OCI-LY1 (cell line): ENCODE data around the gene PCSK6.

Experiments used
- H2AFZ ChIP-seq: fragments of 200-600 bp; sonication (generic), shearing (Covaris generic); 2 replicates; pipeline ENCODE4 v1.6.0; 2014; ENCODE audit warnings: antibody characterized with exemption, mild to moderate bottlenecking, low read length
- H3F3A ChIP-seq: fragments of 200-600 bp; sonication (generic), shearing (Covaris generic); 2 replicates; pipeline ENCODE4 v1.6.0; 2014; ENCODE audit warnings: mild to moderate bottlenecking, antibody characterized with exemption, low read length, moderate library complexity; ENCODE audit not compliant: insufficient read depth
- H3K27ac ChIP-seq: fragments of 200-600 bp; sonication (generic); 2 replicates; pipeline ENCODE4 v1.5.1; 2014; ENCODE audit warnings: low read length, mixed run types, mild to moderate bottlenecking, low read depth; ENCODE audit not compliant: poor library complexity, severe bottlenecking
- H3K27me3 ChIP-seq: fragments of 200-600 bp; sonication (generic); 2 replicates; pipeline ENCODE4 v1.6.0; 2014; ENCODE audit warnings: antibody characterized with exemption, mild to moderate bottlenecking, low read length, moderate library complexity; ENCODE audit not compliant: insufficient read depth
- H3K36me3 ChIP-seq: fragments of 200-600 bp; sonication (generic); 2 replicates; pipeline ENCODE4 v1.6.1; 2014; ENCODE audit warnings: mild to moderate bottlenecking, antibody characterized with exemption, low read length, moderate library complexity, mixed read lengths; ENCODE audit not compliant: insufficient read depth
- H3K4me1 ChIP-seq: fragments of 200-600 bp; sonication (generic); 2 replicates; pipeline ENCODE4 v1.5.1; 2014; ENCODE audit warnings: mild to moderate bottlenecking, low read length, moderate library complexity; ENCODE audit not compliant: insufficient read depth, severe bottlenecking
- H3K4me2 ChIP-seq: fragments of 200-600 bp; sonication (generic), shearing (Covaris generic); 2 replicates; pipeline ENCODE4 v1.6.1; 2014; ENCODE audit warnings: low read length
- H3K4me3 ChIP-seq: fragments of 200-600 bp; sonication (generic); 2 replicates; pipeline ENCODE4 v1.5.1; 2014; ENCODE audit warnings: low read length, low read depth, mild to moderate bottlenecking, mixed read lengths; ENCODE audit not compliant: poor library complexity, severe bottlenecking
- H3K79me2 ChIP-seq: fragments of 200-600 bp; shearing (Covaris generic); 2 replicates; pipeline ENCODE4 v1.6.1; 2016; ENCODE audit warnings: mixed run types, low read length, mixed read lengths; ENCODE audit not compliant: insufficient read depth
- H3K9ac ChIP-seq: fragments of 200-600 bp; sonication (generic), shearing (Covaris generic); 2 replicates; pipeline ENCODE4 v1.6.1; 2014; ENCODE audit warnings: mild to moderate bottlenecking, low read length, mixed read lengths
- H3K9me2 ChIP-seq: fragments of 200-600 bp; sonication (generic), shearing (Covaris generic); 2 replicates; pipeline ENCODE4 v1.6.1; 2014; ENCODE audit warnings: low read depth, mild to moderate bottlenecking, low read length, mixed read lengths
- H3K9me3 ChIP-seq: fragments of 200-600 bp; shearing (Covaris generic); 2 replicates; pipeline ENCODE4 v1.6.1; 2014; ENCODE audit warnings: low read length, mixed read lengths
- H4K20me1 ChIP-seq: fragments of 200-600 bp; sonication (generic), shearing (Covaris generic); 2 replicates; pipeline ENCODE4 v1.6.0; 2016; ENCODE audit warnings: mild to moderate bottlenecking, low read length; ENCODE audit not compliant: insufficient read depth
- CTCF ChIP-seq: fragments of 200-600 bp; sonication (generic), shearing (Covaris generic); IDR thresholded peaks from 2 replicates; pipeline ENCODE4 v1.5.1; 2017; ENCODE audit warnings: mild to moderate bottlenecking, antibody characterized with exemption, low read length, moderate library complexity, mixed read lengths
- EZH2 ChIP-seq: fragments of 200-600 bp; sonication (generic), shearing (Covaris generic); IDR thresholded peaks from 2 replicates; pipeline ENCODE4 v1.8.0; 2017; ENCODE audit warnings: borderline replicate concordance, mixed run types, mild to moderate bottlenecking, antibody characterized with exemption, low read length, moderate library complexity, mixed read lengths

The PCSK6 gene

GRCh38 chr15:101479851-101480612 is 9.5 kb downstream of the PCSK6 start:
- H3K9ac ChIP-seq = no peak overlapping the region

GRCh38 chr15:101479342-101479845 is 10.1 kb downstream of the PCSK6 start:
- TF ChIP-seq CTCF (no peak), EZH2 (no peak)
- Histone ChIP-seq H3K9ac (no peak overlapping the region), H3K27ac (no peak overlapping the region), H3K4me2 (no peak overlapping the region), H2AFZ (no peak overlapping the region), H3K9me3 (no peaks in the 10 kb centered on the region), H3K4me3 (no peak overlapping the region), H3K79me2 (no peaks in the 10 kb centered on the region), H3K36me3 (no peaks in the 10 kb centered on the region), H3K9me2 (no peaks in the 10 kb centered on the region), H4K20me1 (no peaks in the 10 kb centered on the region), H3F3A (no peaks in the 10 kb centered on the region), H3K27me3 (no peaks in the 10 kb centered on the region), H3K4me1 (no peaks in the 10 kb centered on the region)

More at GRCh38 chr15:101479851-101480612, 9.5 kb downstream of the PCSK6 start:
- Histone ChIP-seq H3K27ac (no peak overlapping the region), H3K79me2 (no peaks in the 10 kb centered on the region), H3K27me3 (no peaks in the 10 kb centered on the region), H3F3A (no peaks in the 10 kb centered on the region), H3K9me3 (no peaks in the 10 kb centered on the region), H3K4me1 (no peaks in the 10 kb centered on the region), H2AFZ (no peak overlapping the region), H3K4me3 (no peak overlapping the region), H3K9me2 (no peaks in the 10 kb centered on the region), H4K20me1 (no peaks in the 10 kb centered on the region), H3K4me2 (no peak overlapping the region), H3K36me3 (no peaks in the 10 kb centered on the region)
- TF ChIP-seq CTCF (no peak), EZH2 (no peak)

GRCh38 chr15:101478701-101479341 is 10.7 kb downstream of the PCSK6 start:
- Histone ChIP-seq H3K4me3 (no peak overlapping the region), H2AFZ (no peak overlapping the region)
- no peak for TF ChIP-seq EZH2
- TF ChIP-seq CTCF = no peak

More at GRCh38 chr15:101478701-101479341, 10.7 kb downstream of the PCSK6 start:
- Histone ChIP-seq H3K27me3 (no peaks in the 10 kb centered on the region), H3K79me2 (no peaks in the 10 kb centered on the region), H3K9me3 (no peaks in the 10 kb centered on the region), H3F3A (no peaks in the 10 kb centered on the region), H3K27ac (no peak overlapping the region), H3K4me1 (no peaks in the 10 kb centered on the region), H4K20me1 (no peaks in the 10 kb centered on the region), H3K4me2 (no peak overlapping the region), H3K36me3 (no peaks in the 10 kb centered on the region), H3K9me2 (no peaks in the 10 kb centered on the region), H3K9ac (no peak overlapping the region)
